PC-3 (cell line): ENCODE data around the gene MSL1. TPM values are rescaled to one million over a fixed set of nuclear protein-coding genes. Genes with fewer than 3 reads are reported as not detected.

ENCODE experiments used
- ATAC-seq: fragments of 200-7000 bp; cut with Tn5 transposase; 2 replicates; pipeline ENCODE4 v1.9.1; 2020; ENCODE audit warnings: mild to moderate bottlenecking, moderate library complexity
- BruUV-seq: library from RNA; stranded (reverse); fragments of 400-500 nt; replicated peaks from 2 replicates; lab custom pipeline; 2021; lab: Mats Ljungman, UMichigan
- CTCF ChIA-PET: fragments of 300-600 bp; sonication (Branson Sonifier 250); formaldehyde crosslinking; loops from one replicate; lab custom pipeline; 2022; ENCODE audit warnings: antibody characterized with exemption; lab: Charles Lee
- POLR2A ChIA-PET: fragments of 300-600 bp; sonication (Branson Sonifier 250); formaldehyde crosslinking; loops from one replicate; lab custom pipeline; 2022; ENCODE audit warnings: antibody characterized with exemption; ENCODE audit not compliant: unreplicated experiment; lab: Charles Lee
- DNase-seq: peaks from one replicate; pipeline ENCODE4 v3.0.0-alpha.2; 2015
- H2AFZ ChIP-seq: fragments of 300-600 bp; sonication (generic); 2 replicates; pipeline ENCODE4 v1.6.0; 2016; ENCODE audit warnings: antibody characterized with exemption, low read length
- H3F3A ChIP-seq: fragments of 300-600 bp; sonication (generic); one replicate; pipeline ENCODE4 v1.6.0; 2017; ENCODE audit warnings: antibody characterized with exemption, low read length, control low read depth, mild to moderate bottlenecking; ENCODE audit not compliant: unreplicated experiment
- H3K27ac ChIP-seq: fragments of 300-600 bp; sonication (generic); 2 replicates; pipeline ENCODE4 v1.5.1; 2016; ENCODE audit warnings: mild to moderate bottlenecking, low read length
- H3K27me3 ChIP-seq: fragments of 300-600 bp; sonication (generic); 2 replicates; pipeline ENCODE4 v1.6.1; 2016; ENCODE audit warnings: low read length, mixed read lengths
- H3K36me3 ChIP-seq: fragments of 300-600 bp; sonication (generic); 2 replicates; pipeline ENCODE4 v1.6.1; 2016; ENCODE audit warnings: low read depth, mixed run types, low read length, mixed read lengths
- H3K4me1 ChIP-seq: fragments of 300-600 bp; sonication (generic); 2 replicates; pipeline ENCODE4 v1.5.1; 2016; ENCODE audit warnings: low read length; ENCODE audit not compliant: insufficient read depth
- H3K4me2 ChIP-seq: fragments of 300-600 bp; sonication (generic); 2 replicates; pipeline ENCODE4 v1.6.0; 2016; ENCODE audit warnings: low read length
- H3K4me3 ChIP-seq: fragments of 300-600 bp; sonication (generic); 2 replicates; pipeline ENCODE4 v1.5.1; 2016; ENCODE audit warnings: mild to moderate bottlenecking, low read length, mixed read lengths
- H3K79me2 ChIP-seq: fragments of 300-600 bp; sonication (generic); 2 replicates; pipeline ENCODE4 v1.6.1; 2017; ENCODE audit warnings: low read length, mixed read lengths
- H3K9ac ChIP-seq: fragments of 300-600 bp; sonication (generic); 2 replicates; pipeline ENCODE4 v1.6.0; 2016; ENCODE audit warnings: mild to moderate bottlenecking, low read length
- H3K9me2 ChIP-seq: fragments of 300-600 bp; sonication (generic); replicated peaks from 2 replicates; pipeline ENCODE4 v1.6.1; 2016; ENCODE audit warnings: mixed run types, low read length, mixed read lengths
- H3K9me3 ChIP-seq: fragments of 300-600 bp; sonication (generic); 2 replicates; pipeline ENCODE4 v1.6.1; 2016; ENCODE audit warnings: low read length, mixed read lengths
- H4K20me1 ChIP-seq: fragments of 300-600 bp; sonication (generic); 2 replicates; pipeline ENCODE4 v1.6.1; 2016; ENCODE audit warnings: low read length, mixed read lengths
- CTCF ChIP-seq: fragments of 300-600 bp; sonication (generic); conservative IDR thresholded peaks from 2 replicates; pipeline ENCODE4 v1.5.1; 2017; ENCODE audit warnings: antibody characterized with exemption, low read depth, mild to moderate bottlenecking, low read length
- EZH2 ChIP-seq: fragments of 300-600 bp; sonication (generic); IDR thresholded peaks from one replicate; pipeline ENCODE4 v1.6.1; 2017; ENCODE audit warnings: antibody characterized with exemption, mild to moderate bottlenecking, low read length; ENCODE audit not compliant: unreplicated experiment
- EZH2phosphoT487 ChIP-seq: fragments of 300-600 bp; sonication (generic); IDR thresholded peaks from 2 replicates; pipeline ENCODE4 v1.6.1; 2018; ENCODE audit warnings: mild to moderate bottlenecking, antibody characterized with exemption, low read length, borderline replicate concordance
- intact Hi-C: fragments of 100-400 bp; cut with micrococcal nuclease; formaldehyde crosslinking; loops from 2 replicates; pipeline ENCODE4 v1.9.0; 2023
- total RNA-seq: library from RNA; depleted of rRNA; stranded (reverse); fragments of >200 nt; gene quantifications from 2 replicates; pipeline ENCODE4 v1.2.3, GENCODE V29; 2014

The MSL1 gene
- total RNA-seq, 1 experiment from 2014 or later: 22.2 TPM

- no peak for DNase-seq
- H3K9me3 ChIP-seq: no peaks in the 10 kb centered on the region
- no peaks in the 10 kb centered on the region for H3K9me2 ChIP-seq
- no peaks in the 10 kb centered on the region for H3K79me2 ChIP-seq
- no peak for TF ChIP-seq CTCF
- TF ChIP-seq EZH2: no peak
- TF ChIP-seq EZH2phosphoT487: no peak
- H3K4me2 ChIP-seq: no peak overlapping the region
- no peak overlapping the region for H2AFZ ChIP-seq
- no peaks in the 10 kb centered on the region for H4K20me1 ChIP-seq
- H3K4me3 ChIP-seq: no peak overlapping the region
- no peaks in the 10 kb centered on the region for H3K27me3 ChIP-seq
- ATAC-seq: no peak
- no peak overlapping the region for H3K9ac ChIP-seq
- BruUV-seq: no TSS peak
- CTCF ChIA-PET: no interaction called here
- H3K27ac ChIP-seq: no peak overlapping the region
- POLR2A ChIA-PET: interaction anchor here (0.5 kb wide), 1 partner anchor 13 kb away, joined by 4 read pairs; no protein-coding TSS in a partner anchor
- H3F3A ChIP-seq: no peaks in the 10 kb centered on the region
- intact Hi-C loops: no loop called here
- H3K4me1 ChIP-seq: no peaks in the 10 kb centered on the region
- peaks cover 8% of the 10 kb centered on the region; the same call in 1 of the 2 replicates for H3K36me3 ChIP-seq
These were observed 31.3 kb upstream of the MSL1 start for GRCh38 chr17:40090237-40091119.

GRCh38 chr17:40091691-40092397 is 29.9 kb upstream of the MSL1 start:
- no peaks in the 10 kb centered on the region for H3F3A ChIP-seq
- no peak for DNase-seq
- no peak overlapping the region for H3K4me2 ChIP-seq
- no peak overlapping the region for H3K27ac ChIP-seq
- intact Hi-C loops: no loop called here
- H3K4me3 ChIP-seq: no peak overlapping the region
- CTCF ChIA-PET: no interaction called here
- H3K36me3 ChIP-seq: peaks cover 8% of the 10 kb centered on the region; the same call in 1 of the 2 replicates
- H3K79me2 ChIP-seq: no peaks in the 10 kb centered on the region
- H3K27me3 ChIP-seq: no peaks in the 10 kb centered on the region
- no peak overlapping the region for H3K9ac ChIP-seq
- BruUV-seq: no TSS peak
- no peak overlapping the region for H2AFZ ChIP-seq
- POLR2A ChIA-PET: no interaction called here
- no peak for ATAC-seq
- no peaks in the 10 kb centered on the region for H4K20me1 ChIP-seq
- TF ChIP-seq EZH2phosphoT487: no peak
- no peak for TF ChIP-seq CTCF
- TF ChIP-seq EZH2: no peak
- H3K9me3 ChIP-seq: no peaks in the 10 kb centered on the region
- H3K9me2 ChIP-seq: no peaks in the 10 kb centered on the region
- H3K4me1 ChIP-seq: no peaks in the 10 kb centered on the region
